ENCODE measurements around the gene TMEM138.

Gene TMEM138

DNA sequence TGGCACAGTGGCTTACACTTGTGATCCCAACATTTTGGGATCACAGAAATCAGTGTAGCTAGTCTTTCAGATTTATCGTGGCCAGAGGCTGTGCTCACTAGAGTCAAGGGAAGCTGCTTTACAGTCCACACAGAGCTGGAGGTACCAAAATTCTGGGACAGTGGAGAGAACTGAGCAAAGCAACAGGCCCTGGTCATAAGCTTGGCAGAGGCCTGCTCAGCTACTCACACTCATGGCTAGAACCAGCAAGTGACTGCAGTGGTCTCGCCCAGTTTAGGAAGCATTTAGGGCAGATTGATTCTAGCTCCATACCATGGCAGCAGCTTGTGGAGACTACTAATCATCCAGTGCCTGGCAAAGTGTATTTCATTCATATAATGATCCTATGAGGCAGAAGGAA lies 39.0 kb downstream of the TMEM138 start:
- TF ChIP-seq, protein P1, sequence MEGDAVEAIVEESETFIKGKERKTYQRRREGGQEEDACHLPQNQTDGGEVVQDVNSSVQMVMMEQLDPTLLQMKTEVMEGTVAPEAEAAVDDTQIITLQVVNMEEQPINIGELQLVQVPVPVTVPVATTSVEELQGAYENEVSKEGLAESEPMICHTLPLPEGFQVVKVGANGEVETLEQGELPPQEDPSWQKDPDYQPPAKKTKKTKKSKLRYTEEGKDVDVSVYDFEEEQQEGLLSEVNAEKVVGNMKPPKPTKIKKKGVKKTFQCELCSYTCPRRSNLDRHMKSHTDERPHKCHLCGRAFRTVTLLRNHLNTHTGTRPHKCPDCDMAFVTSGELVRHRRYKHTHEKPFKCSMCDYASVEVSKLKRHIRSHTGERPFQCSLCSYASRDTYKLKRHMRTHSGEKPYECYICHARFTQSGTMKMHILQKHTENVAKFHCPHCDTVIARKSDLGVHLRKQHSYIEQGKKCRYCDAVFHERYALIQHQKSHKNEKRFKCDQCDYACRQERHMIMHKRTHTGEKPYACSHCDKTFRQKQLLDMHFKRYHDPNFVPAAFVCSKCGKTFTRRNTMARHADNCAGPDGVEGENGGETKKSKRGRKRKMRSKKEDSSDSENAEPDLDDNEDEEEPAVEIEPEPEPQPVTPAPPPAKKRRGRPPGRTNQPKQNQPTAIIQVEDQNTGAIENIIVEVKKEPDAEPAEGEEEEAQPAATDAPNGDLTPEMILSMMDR (IDR thresholded peaks at IDR 0.05; ENCODE audit: insufficient read depth, missing control alignments) = no peak
- DNase-seq (ENCODE audit: insufficient read length, low spot score) = no peak
- FAIRE-seq = no peak

DNA sequence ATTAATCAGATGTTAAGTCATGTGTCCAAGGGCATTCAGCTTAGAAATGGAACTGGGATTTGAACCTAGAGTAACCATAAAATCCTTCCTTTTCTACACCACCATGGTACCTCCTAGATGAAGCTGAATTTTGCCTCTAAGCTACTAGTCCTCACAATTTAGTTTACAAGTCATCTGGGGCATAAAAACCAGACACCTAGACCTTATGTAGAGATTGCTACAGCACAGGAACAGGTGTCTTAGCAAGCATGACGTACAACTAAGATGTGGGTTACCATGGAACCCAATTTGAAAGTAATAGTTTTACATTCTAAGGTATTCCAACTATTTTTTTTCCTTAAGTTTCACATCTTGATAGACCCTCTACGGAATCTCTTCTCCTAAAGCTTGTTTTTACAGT lies 39.4 kb downstream of the TMEM138 start:
- TF ChIP-seq, protein P1 (IDR thresholded peaks at IDR 0.05; ENCODE audit: insufficient read depth, missing control alignments) = no peak

DNA sequence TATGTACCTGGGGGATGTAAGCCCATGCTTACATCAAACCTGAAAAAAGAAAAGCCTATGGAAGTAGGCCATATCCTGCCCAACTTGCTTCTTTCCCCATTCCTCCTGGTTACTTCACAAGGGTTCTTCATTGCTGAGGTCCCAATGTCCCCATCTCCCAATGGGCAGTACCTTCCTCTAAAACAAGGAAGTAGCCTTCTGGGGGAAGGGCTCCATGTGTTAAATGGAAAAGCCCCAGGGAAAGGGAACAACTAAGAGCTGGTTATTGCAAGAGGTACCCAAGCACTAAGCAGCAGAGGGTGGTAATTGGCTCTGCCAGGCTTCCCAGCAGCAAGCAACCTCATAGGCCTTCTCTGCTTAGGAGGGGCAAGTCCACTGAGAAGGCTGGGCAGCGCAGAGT lies 41.5 kb downstream of the TMEM138 start:
- no peak for DNase-seq (ENCODE audit: insufficient read length, low spot score)
- no peak for FAIRE-seq

More for the DNA sequence above, 39.4 kb downstream of the TMEM138 start:
- FAIRE-seq (no peak), DNase-seq (ENCODE audit: insufficient read length, low spot score) (no peak)

GRCh38 chr11:61404103-61404502 lies 41.9 kb downstream of the TMEM138 start:
- FAIRE-seq = no peak
- DNase-seq (ENCODE audit: insufficient read length, low spot score) = no peak
- TF ChIP-seq, protein P1 (IDR thresholded peaks at IDR 0.05; ENCODE audit: insufficient read depth, missing control alignments) = no peak

More for the DNA sequence above, 41.5 kb downstream of the TMEM138 start:
- TF ChIP-seq, protein P1 (IDR thresholded peaks at IDR 0.05; ENCODE audit: insufficient read depth, missing control alignments) = no peak

DNA sequence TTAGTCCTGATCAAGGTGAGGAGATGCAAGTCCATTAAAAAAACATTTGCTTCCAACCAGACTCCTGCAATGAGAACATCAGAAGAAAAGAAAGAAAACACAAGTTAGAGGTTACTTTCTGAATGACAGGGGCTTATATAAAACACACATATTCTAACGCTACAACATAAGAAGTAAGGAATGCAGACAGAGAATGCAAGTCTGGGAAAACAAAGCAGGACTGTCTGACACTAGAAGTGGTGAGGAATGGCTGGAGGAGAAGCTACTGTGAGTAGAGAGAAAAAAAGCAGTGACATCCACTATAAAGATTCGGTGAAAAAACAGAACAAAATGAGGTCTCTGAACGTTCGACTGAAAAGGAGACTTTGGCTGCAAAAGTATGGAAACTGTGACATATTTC lies 42.5 kb downstream of the TMEM138 start:
- DNase-seq (ENCODE audit: insufficient read length, low spot score) = no peak
- TF ChIP-seq, protein P1 (IDR thresholded peaks at IDR 0.05; ENCODE audit: insufficient read depth, missing control alignments) = no peak
- no peak for FAIRE-seq

GRCh38 chr11:61406067-61406466 lies 43.9 kb downstream of the TMEM138 start:
- DNase-seq (ENCODE audit: insufficient read length, low spot score) (no peak), FAIRE-seq (no peak)
- TF ChIP-seq, protein P1 (IDR thresholded peaks at IDR 0.05; ENCODE audit: insufficient read depth, missing control alignments) = no peak

GRCh38 chr11:61406991-61407728 lies 45.0 kb downstream of the TMEM138 start:
- DNase-seq (ENCODE audit: insufficient read length, low spot score) = no peak
- no peak for FAIRE-seq
- TF ChIP-seq, protein P1 (IDR thresholded peaks at IDR 0.05; ENCODE audit: insufficient read depth, missing control alignments) = no peak
